H1 (cell line): Measurements from ENCODE around the gene OR52W1. TPM values are rescaled to one million over a fixed set of nuclear protein-coding genes. Genes with fewer than 3 reads are reported as not detected.

Experiments
- CTCF ChIA-PET: fragments of 300-600 bp; sonication (Branson Sonifier 250); formaldehyde crosslinking; loops from one replicate; lab custom pipeline; 2021; ENCODE audit not compliant: partially characterized antibody; lab: Charles Lee
- POLR2A ChIA-PET: fragments of 300-600 bp; sonication (Branson Sonifier 250); formaldehyde crosslinking; loops from one replicate; lab custom pipeline; 2021; ENCODE audit warnings: inconsistent platforms; ENCODE audit not compliant: partially characterized antibody; lab: Charles Lee
- DNase-seq, 2 experiments: peaks; one replicate each; pipeline versions ENCODE4 v3.0.0 to v3.0.0-alpha.2; 2010 to 2022; ENCODE audit warnings: low spot score in 2 of 2, low read depth in 1 of 2, mixed read lengths in 1 of 2
- FAIRE-seq: peaks from 2 replicates; lab custom pipeline; 2011; peaks lifted over from hg19 to GRCh38; lab: Jason Lieb, UNC
- H2AFZ ChIP-seq: 2 replicates; pipeline ENCODE4 v1.8.1; 2012; ENCODE audit warnings: low read length, inconsistent platforms
- H2AK5ac ChIP-seq: 2 replicates; pipeline ENCODE4 v1.6.1; 2013; ENCODE audit warnings: low read depth, low read length
- H2BK120ac ChIP-seq: replicated peaks from 2 replicates; pipeline ENCODE3; 2013; ENCODE audit warnings: low read depth, low read length, inconsistent platforms
- H2BK12ac ChIP-seq: 2 replicates; pipeline ENCODE4 v1.6.1; 2013; ENCODE audit warnings: low read depth, low read length
- H2BK15ac ChIP-seq: 2 replicates; pipeline ENCODE4 v1.6.1; 2013; ENCODE audit warnings: low read length
- H2BK20ac ChIP-seq: 2 replicates; pipeline ENCODE4 v1.6.1; 2013; ENCODE audit warnings: low read length
- H2BK5ac ChIP-seq: 2 replicates; pipeline ENCODE4 v1.6.1; 2013; ENCODE audit warnings: low read depth, low read length
- H3K14ac ChIP-seq: 2 replicates; pipeline ENCODE4 v1.6.1; 2013; ENCODE audit warnings: inconsistent platforms; ENCODE audit not compliant: insufficient read length
- H3K18ac ChIP-seq: 2 replicates; pipeline ENCODE4 v1.6.1; 2013; ENCODE audit warnings: low read length; ENCODE audit errors: extremely low read depth
- H3K23ac ChIP-seq: 2 replicates; pipeline ENCODE4 v1.6.1; 2013; ENCODE audit warnings: inconsistent platforms; ENCODE audit not compliant: insufficient read length
- H3K23me2 ChIP-seq: 2 replicates; pipeline ENCODE4 v1.6.1; 2013; ENCODE audit warnings: low read depth, low read length
- H3K27ac ChIP-seq: 2 replicates; pipeline ENCODE4 v1.6.1; 2011; ENCODE audit warnings: low read depth, low read length, inconsistent platforms
- H3K27me3 ChIP-seq, 4 experiments: replicated peaks in 1 of 4; 1 replicate in 1 of 4; 2 replicates in 3 of 4; pipeline versions ENCODE4 v1.6.1 to v1.8.1; 2011 to 2013; ENCODE audit warnings: low read length in 3 of 4, mild to moderate bottlenecking in 3 of 4, inconsistent platforms in 2 of 4, mixed read lengths in 2 of 4, moderate library complexity in 1 of 4; ENCODE audit not compliant: control insufficient read depth in 3 of 4, insufficient read depth in 3 of 4; ENCODE audit errors: extremely low read depth in 1 of 4
- H3K36me3 ChIP-seq, 4 experiments: 2 replicates each; pipeline versions ENCODE4 v1.6.1 to v1.8.1; 2011 to 2013; ENCODE audit warnings: mild to moderate bottlenecking in 4 of 4, low read length in 3 of 4, moderate library complexity in 2 of 4, control low read depth in 1 of 4, inconsistent platforms in 1 of 4; ENCODE audit not compliant: insufficient read depth in 4 of 4, control insufficient read depth in 2 of 4
- H3K4ac ChIP-seq: replicated peaks from 2 replicates; pipeline ENCODE3; 2013; ENCODE audit warnings: low read length, low read depth, mixed read lengths, inconsistent platforms; ENCODE audit not compliant: insufficient read length
- H3K4me1 ChIP-seq, 4 experiments: replicated peaks in 1 of 4; 1 replicate in 1 of 4; 2 replicates in 3 of 4; pipeline versions ENCODE4 v1.6.1 to v1.8.1; 2011 to 2013; ENCODE audit warnings: low read length in 3 of 4, inconsistent platforms in 2 of 4, mixed read lengths in 1 of 4; ENCODE audit not compliant: insufficient read depth in 4 of 4, control insufficient read depth in 3 of 4
- H3K4me2 ChIP-seq, 2 experiments: 2 replicates each; pipeline versions ENCODE4 v1.6.1 to v1.8.1; 2011 to 2013; ENCODE audit warnings: low read depth in 2 of 2, low read length in 2 of 2, control low read depth in 1 of 2, inconsistent platforms in 1 of 2, mild to moderate bottlenecking in 1 of 2; ENCODE audit not compliant: insufficient read depth in 1 of 2
- H3K4me3 ChIP-seq, 4 experiments: fragments of 200-600, 300-600 bp in 1 of 4; sonication (generic), shearing (Covaris generic), sonication (Bioruptor Twin) in 1 of 4; 2 replicates each; pipeline versions ENCODE4 v1.5.1 to v1.8.1; 2011 to 2016; ENCODE audit warnings: low read length in 4 of 4, low read depth in 3 of 4, control low read depth in 2 of 4, inconsistent platforms in 2 of 4, mild to moderate bottlenecking in 2 of 4, mixed read lengths in 1 of 4, moderate library complexity in 1 of 4; ENCODE audit not compliant: insufficient read depth in 2 of 4; ENCODE audit errors: extremely low read depth in 1 of 4
- H3K56ac ChIP-seq: replicated peaks from 2 replicates; pipeline ENCODE3; 2013; ENCODE audit warnings: low read depth, mild to moderate bottlenecking, mixed read lengths, low read length, inconsistent platforms; ENCODE audit not compliant: insufficient read length
- H3K79me1 ChIP-seq: 2 replicates; pipeline ENCODE4 v1.6.1; 2013; ENCODE audit warnings: low read depth, low read length, control low read depth
- H3K79me2 ChIP-seq, 2 experiments: 2 replicates each; pipeline versions ENCODE4 v1.6.1 to v1.8.1; 2012 to 2013; ENCODE audit warnings: low read length in 2 of 2, mild to moderate bottlenecking in 2 of 2, inconsistent platforms in 1 of 2; ENCODE audit not compliant: insufficient read depth in 2 of 2, control insufficient read depth in 1 of 2
- H3K9ac ChIP-seq, 4 experiments: replicated peaks in 1 of 4; 1 replicate in 1 of 4; 2 replicates in 3 of 4; pipeline versions ENCODE4 v1.6.1 to v1.8.1; 2011 to 2013; ENCODE audit warnings: low read depth in 3 of 4, low read length in 3 of 4, control low read depth in 2 of 4, mild to moderate bottlenecking in 2 of 4, moderate library complexity in 2 of 4, inconsistent platforms in 1 of 4; ENCODE audit errors: extremely low read depth in 1 of 4
- H3K9me3 ChIP-seq, 2 experiments: 2 replicates each; pipeline versions ENCODE4 v1.6.1 to v1.8.1; 2012 to 2013; ENCODE audit warnings: mild to moderate bottlenecking in 2 of 2, moderate library complexity in 2 of 2, control low read depth in 1 of 2, inconsistent platforms in 1 of 2, low read depth in 1 of 2, low read length in 1 of 2, mixed read lengths in 1 of 2; ENCODE audit not compliant: insufficient read depth in 2 of 2
- H4K20me1 ChIP-seq, 2 experiments: replicated peaks in 1 of 2; 2 replicates each; pipeline versions ENCODE3 to v1.8.1; 2011 to 2013; ENCODE audit warnings: inconsistent platforms in 2 of 2, low read length in 2 of 2, mild to moderate bottlenecking in 1 of 2; ENCODE audit not compliant: insufficient read depth in 2 of 2, control insufficient read depth in 1 of 2
- H4K5ac ChIP-seq: 2 replicates; pipeline ENCODE4 v1.6.1; 2013; ENCODE audit warnings: low read length, low read depth, mixed read lengths, inconsistent platforms; ENCODE audit not compliant: insufficient read length
- H4K8ac ChIP-seq: 2 replicates; pipeline ENCODE4 v1.8.0; 2013; ENCODE audit warnings: mild to moderate bottlenecking, moderate library complexity, low read length, inconsistent platforms; ENCODE audit not compliant: insufficient read depth; ENCODE audit errors: extremely low read depth
- H4K91ac ChIP-seq: replicated peaks from 2 replicates; pipeline ENCODE3; 2013; ENCODE audit warnings: low read length, mixed read lengths, inconsistent platforms; ENCODE audit not compliant: insufficient read length
- HDAC6 ChIP-seq: IDR thresholded peaks from one replicate; pipeline ENCODE4 v1.7.1; 2012; ENCODE audit warnings: low read depth, mild to moderate bottlenecking, inconsistent platforms, low read length, moderate library complexity
- KDM4A ChIP-seq: IDR thresholded peaks from one replicate; pipeline ENCODE4 v1.7.1; 2012; ENCODE audit warnings: low read depth, mild to moderate bottlenecking, moderate library complexity, low read length, inconsistent platforms; ENCODE audit not compliant: severe bottlenecking
- POU5F1 ChIP-seq: IDR thresholded peaks from 2 replicates; pipeline ENCODE4 v1.6.1; 2011; ENCODE audit warnings: low read depth, mild to moderate bottlenecking, low read length, moderate library complexity
- RXRA ChIP-seq: IDR thresholded peaks from 2 replicates; pipeline ENCODE4 v1.6.1; 2011; ENCODE audit warnings: low read depth, mild to moderate bottlenecking, low read length, moderate library complexity; ENCODE audit not compliant: insufficient read depth
- SIN3A ChIP-seq, 2 experiments: IDR thresholded peaks in 1 of 2; conservative IDR thresholded peaks in 1 of 2; 2 replicates each; pipeline ENCODE4 v1.6.1; 2011 to 2012; ENCODE audit warnings: low read length in 2 of 2, improper control_type of control experiment in 1 of 2, low read depth in 1 of 2, mild to moderate bottlenecking in 1 of 2
- TAF1 ChIP-seq: IDR thresholded peaks from 2 replicates; pipeline ENCODE4 v1.6.1; 2011; ENCODE audit warnings: mild to moderate bottlenecking, low read depth, low read length
- ZNF274 ChIP-seq: IDR thresholded peaks from 2 replicates; pipeline ENCODE4 v1.7.0; 2012; ENCODE audit warnings: low read length, borderline replicate concordance; ENCODE audit errors: extremely low read depth
- WGBS, 2 experiments: shearing (Covaris generic) in 1 of 2; methylation state at CpG; one replicate each; pipeline versions ENCODE4 v1.1.6 to v1.1.7; 2013 to 2015; ENCODE audit warnings: low lambda C conversion rate in 2 of 2, mixed read lengths in 2 of 2, inconsistent platforms in 1 of 2, low coverage in 1 of 2, missing lambda C conversion rate in 1 of 2; ENCODE audit not compliant: insufficient replicate concordance in 2 of 2, insufficient coverage in 1 of 2, insufficient read length in 1 of 2; ENCODE audit errors: extremely low coverage in 1 of 2, missing lambda C conversion rate in 1 of 2; 5-methylcytosine and 5-hydroxymethylcytosine counted together
- polyA plus RNA-seq, 7 experiments: library from polyadenylated mRNA; depleted of rRNA in 3 of 7; stranded (reverse) in 5 of 7; unstranded in 2 of 7; fragments of >200 nt in 5 of 7; fragments of 200-250 nt in 2 of 7; gene quantifications; 1 replicate in 5 of 7; 2 replicates in 1 of 7; 4 replicates in 1 of 7; pipeline versions ENCODE4 v1.2.1 to v1.2.3, GENCODE V29; 2011 to 2013; ENCODE audit warnings: missing spikeins in 2 of 7, mixed read lengths in 2 of 7
- total RNA-seq: library from RNA; stranded (reverse); fragmentation: NEBNext Ultra II Directional; extraction: Animal tissue kit (Norgen Biotek cat#: 25700); gene quantifications from 2 replicates; pipeline ENCODE4 v1.2.1, GENCODE V29; 2021
- TF ChIP-seq, protein P1 (sequence below): IDR thresholded peaks from 2 replicates; pipeline ENCODE4 v1.6.1; 2012; ENCODE audit warnings: low read length, inconsistent platforms
- TF ChIP-seq, protein P2 (sequence below): IDR thresholded peaks from 2 replicates; pipeline ENCODE4 v1.6.1; 2011; ENCODE audit warnings: low read length, improper control_type of control experiment

The OR52W1 gene
- total and polyA plus RNA-seq, 2 of the 8 experiments (the other 6 are each of a cell fraction or from before 2014, with no cell fraction given): not detected

DNA sequence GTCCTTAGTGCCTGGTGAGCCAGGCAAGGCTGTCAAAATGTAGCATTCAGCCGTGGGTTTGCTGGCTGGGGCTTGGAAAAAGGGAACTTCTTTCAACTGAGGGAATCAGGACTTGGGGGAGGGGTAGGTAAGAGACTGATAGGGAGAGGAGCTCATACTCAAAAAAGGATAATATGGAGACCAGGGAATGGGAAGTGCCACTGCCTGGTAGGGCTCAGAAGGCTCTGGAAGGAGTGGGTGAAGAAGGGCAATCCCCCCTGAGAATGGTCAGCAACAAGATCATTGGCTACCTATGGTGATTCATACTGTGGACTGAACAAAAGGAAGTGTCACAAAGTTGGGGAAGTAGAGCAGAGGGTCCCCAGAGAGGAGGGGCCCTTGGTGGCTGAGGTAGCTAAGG is 41.8 kb downstream of the OR52W1 start:
- H3K18ac ChIP-seq: no peak overlapping the region

More for the DNA sequence above, 41.8 kb downstream of the OR52W1 start:
- Histone ChIP-seq H3K56ac (no peak overlapping the region), H2BK15ac (no peak overlapping the region), H4K5ac (no peak overlapping the region), H3K79me1 (no peaks in the 10 kb centered on the region), H3K4me3 (no peak overlapping the region), H2BK5ac (no peak overlapping the region), H2BK120ac (no peak overlapping the region), H2BK12ac (no peak overlapping the region), H3K4me1 (no peaks in the 10 kb centered on the region; a peak in 1 of 7 replicates), H2AK5ac (no peak overlapping the region), H2AFZ (no peak overlapping the region), H3K27ac (no peak overlapping the region), H3K4ac (no peak overlapping the region), H3K36me3 (no peaks in the 10 kb centered on the region), H3K79me2 (no peaks in the 10 kb centered on the region), H4K8ac (no peak overlapping the region), H3K9me3 (no peaks in the 10 kb centered on the region), H2BK20ac (no peak overlapping the region), H3K14ac (no peak overlapping the region), H4K20me1 (no peaks in the 10 kb centered on the region), H3K4me2 (no peak overlapping the region), H3K23ac (no peak overlapping the region), H4K91ac (no peak overlapping the region), H3K9ac (no peak overlapping the region), H3K23me2 (no peaks in the 10 kb centered on the region), H3K27me3 (peaks cover 0 to 2% (median 1%) of the 10 kb centered on the region in 4 experiments; a peak in 1 of 7 replicates)
- WGBS, 2 experiments: 83% methylated on average over 1 of the region's 1 CpG; no CpG with 5 or more reads in 1 of the 2 experiments
- TF ChIP-seq POU5F1 (no peak), ZNF274 (no peak), KDM4A (no peak), TAF1 (no peak), SIN3A (conservative IDR thresholded peaks at IDR 0.05 in 1 of 2, IDR thresholded peaks at IDR 0.05 in 1 of 2; ENCODE audit: low read depth in 1 of 2, low read length in 2 of 2) (no peak), RXRA (no peak), HDAC6 (no peak)
- TF ChIP-seq, protein P1, sequence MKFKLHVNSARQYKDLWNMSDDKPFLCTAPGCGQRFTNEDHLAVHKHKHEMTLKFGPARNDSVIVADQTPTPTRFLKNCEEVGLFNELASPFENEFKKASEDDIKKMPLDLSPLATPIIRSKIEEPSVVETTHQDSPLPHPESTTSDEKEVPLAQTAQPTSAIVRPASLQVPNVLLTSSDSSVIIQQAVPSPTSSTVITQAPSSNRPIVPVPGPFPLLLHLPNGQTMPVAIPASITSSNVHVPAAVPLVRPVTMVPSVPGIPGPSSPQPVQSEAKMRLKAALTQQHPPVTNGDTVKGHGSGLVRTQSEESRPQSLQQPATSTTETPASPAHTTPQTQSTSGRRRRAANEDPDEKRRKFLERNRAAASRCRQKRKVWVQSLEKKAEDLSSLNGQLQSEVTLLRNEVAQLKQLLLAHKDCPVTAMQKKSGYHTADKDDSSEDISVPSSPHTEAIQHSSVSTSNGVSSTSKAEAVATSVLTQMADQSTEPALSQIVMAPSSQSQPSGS: no peak
- TF ChIP-seq, protein P2, sequence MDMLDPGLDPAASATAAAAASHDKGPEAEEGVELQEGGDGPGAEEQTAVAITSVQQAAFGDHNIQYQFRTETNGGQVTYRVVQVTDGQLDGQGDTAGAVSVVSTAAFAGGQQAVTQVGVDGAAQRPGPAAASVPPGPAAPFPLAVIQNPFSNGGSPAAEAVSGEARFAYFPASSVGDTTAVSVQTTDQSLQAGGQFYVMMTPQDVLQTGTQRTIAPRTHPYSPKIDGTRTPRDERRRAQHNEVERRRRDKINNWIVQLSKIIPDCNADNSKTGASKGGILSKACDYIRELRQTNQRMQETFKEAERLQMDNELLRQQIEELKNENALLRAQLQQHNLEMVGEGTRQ: no peak
- DNase-seq (no peak), FAIRE-seq (no peak)
- ChIA-PET CTCF (interaction anchor here (1.0 to 4.3 kb wide), 11 partner anchors 11 to 138 kb away, joined by 3 to 57 read pairs (median 5); no protein-coding TSS in a partner anchor), POLR2A (no interaction called here)
